SK-N-SH treated with all-trans-retinoic acid at 6 μM for 48 hours (cell line): ENCODE results near the gene CGNL1.

Experiments
- GLIS3 ChIP-seq: fragments of 250-450 bp; sonication (Bioruptor Pico); IDR thresholded peaks from 2 replicates; pipeline ENCODE4 v1.5.0; 2020; ENCODE audit warnings: mild to moderate bottlenecking, moderate library complexity
- OSR1 ChIP-seq: fragments of 250-450 bp; sonication (Bioruptor Pico); IDR thresholded peaks from 2 replicates; pipeline ENCODE4 v1.8.0; 2022; ENCODE audit warnings: moderate library complexity, mild to moderate bottlenecking, inconsistent platforms
- RARB ChIP-seq: fragments of 250-450 bp; sonication (Bioruptor Pico); IDR thresholded peaks from 2 replicates; pipeline ENCODE4 v1.8.0; 2021; ENCODE audit warnings: mild to moderate bottlenecking, moderate library complexity
- ZNF8 ChIP-seq: fragments of 450-650 bp; formaldehyde crosslinking; IDR thresholded peaks from 2 replicates; pipeline ENCODE4 v1.5.0; 2020; ENCODE audit warnings: mild to moderate bottlenecking, moderate library complexity

DNA sequence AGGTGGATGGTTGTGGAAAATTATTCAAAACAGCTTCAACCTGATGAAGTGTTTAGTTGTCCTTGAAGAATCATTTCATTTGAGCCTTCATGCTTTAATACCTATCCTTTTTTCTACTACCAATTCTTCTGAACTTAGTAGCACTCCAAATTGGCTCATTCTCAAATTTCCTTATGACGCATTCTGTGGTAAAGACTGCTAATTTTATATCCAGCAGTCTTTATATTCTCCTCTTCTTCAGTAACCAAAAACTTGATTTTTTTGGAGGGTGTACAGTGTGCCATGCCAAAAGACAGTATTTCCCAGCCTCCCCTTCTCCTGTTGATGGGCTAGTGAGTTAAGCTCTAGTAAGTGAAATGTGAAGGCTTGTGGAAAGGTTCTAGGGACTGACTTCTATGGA lies 25.2 kb downstream of the CGNL1 start:
- no peak for TF ChIP-seq RARB (CRISPR knock-in tag)
- no peak for TF ChIP-seq ZNF8 (CRISPR knock-in tag)
- no peak for TF ChIP-seq OSR1 (CRISPR knock-in tag)
- TF ChIP-seq GLIS3 (CRISPR knock-in tag) = no peak
